GM18526 (cell line): ENCODE measurements around the gene GADD45G.

Experiments used
- POLR2A ChIP-seq: IDR thresholded peaks from 3 replicates; pipeline ENCODE4 v1.6.1; 2011; ENCODE audit not compliant: insufficient read length; ENCODE audit errors: extremely low read depth

The GADD45G gene

DNA sequence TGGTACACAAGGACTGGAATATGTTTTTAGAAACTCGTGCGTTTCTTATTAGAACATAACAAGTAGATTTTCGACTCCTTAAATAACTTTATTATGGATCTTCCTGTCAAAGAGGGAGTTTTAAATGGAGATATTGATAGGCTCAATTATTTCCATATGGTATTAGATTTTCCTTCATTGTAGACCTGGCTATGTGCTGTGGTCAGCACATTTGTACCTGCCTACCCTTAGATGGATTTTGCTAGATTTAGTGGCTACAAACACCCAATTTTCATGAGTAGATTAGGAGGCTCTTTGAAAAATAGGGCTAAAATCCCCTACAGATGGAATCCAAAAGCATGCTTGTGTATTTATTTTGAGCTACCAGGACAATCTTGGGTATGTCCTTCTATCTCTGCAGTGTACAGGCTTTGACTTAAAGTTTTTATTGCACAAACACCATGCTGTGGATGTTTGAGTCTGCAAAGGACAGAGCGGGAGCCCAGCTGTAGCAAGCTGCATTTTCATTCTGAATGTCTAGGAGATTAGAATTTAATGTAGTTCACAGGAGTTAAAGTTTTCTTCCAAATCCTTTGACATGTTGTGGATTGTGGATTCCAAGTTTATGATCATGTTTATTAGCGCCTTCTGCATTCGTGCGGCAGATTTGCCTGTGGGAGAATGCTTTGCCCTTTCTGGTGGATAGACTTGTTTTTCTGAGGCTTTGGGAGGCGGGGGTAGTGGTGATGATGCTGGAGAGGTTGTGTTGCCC lies 41.6 kb downstream of the GADD45G start:
- TF ChIP-seq POLR2A: no peak

DNA sequence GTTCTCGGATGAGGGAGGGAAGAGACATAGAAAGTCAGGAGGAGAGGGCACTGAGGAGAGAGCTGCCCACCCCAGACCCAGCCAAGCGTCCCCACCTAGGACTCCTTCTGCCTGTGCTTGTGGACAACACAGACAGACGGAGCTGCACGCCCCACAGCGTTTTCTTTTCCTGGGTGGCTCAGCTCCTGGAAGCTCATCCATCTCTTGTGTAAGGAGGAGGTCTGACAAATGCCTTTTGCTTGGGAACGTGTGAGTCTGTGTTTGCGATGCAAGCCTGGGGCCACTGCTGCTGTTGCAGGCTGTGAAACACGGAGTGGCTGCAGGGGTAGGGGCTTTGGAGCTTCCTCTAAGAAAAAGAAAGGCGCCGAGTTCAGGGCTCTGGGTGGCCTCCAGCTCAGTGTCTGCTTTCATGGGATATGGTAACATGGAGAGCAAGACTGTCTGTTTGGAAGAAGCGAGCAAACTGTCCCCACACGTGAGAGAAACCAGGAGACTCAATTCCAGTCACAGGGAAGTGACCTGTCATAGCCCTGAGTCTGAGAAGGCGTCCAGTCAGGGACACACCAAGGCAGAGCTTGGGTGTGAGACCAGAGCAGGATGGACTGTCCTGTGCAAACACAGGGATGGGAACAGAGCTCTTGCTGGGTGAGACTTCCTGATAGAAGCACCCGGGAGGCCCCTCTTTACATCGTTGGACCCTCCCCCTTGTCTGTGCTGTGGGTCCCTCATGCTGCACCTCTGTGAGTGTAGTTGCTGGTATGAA lies 42.7 kb downstream of the GADD45G start:
- no peak for TF ChIP-seq POLR2A

DNA sequence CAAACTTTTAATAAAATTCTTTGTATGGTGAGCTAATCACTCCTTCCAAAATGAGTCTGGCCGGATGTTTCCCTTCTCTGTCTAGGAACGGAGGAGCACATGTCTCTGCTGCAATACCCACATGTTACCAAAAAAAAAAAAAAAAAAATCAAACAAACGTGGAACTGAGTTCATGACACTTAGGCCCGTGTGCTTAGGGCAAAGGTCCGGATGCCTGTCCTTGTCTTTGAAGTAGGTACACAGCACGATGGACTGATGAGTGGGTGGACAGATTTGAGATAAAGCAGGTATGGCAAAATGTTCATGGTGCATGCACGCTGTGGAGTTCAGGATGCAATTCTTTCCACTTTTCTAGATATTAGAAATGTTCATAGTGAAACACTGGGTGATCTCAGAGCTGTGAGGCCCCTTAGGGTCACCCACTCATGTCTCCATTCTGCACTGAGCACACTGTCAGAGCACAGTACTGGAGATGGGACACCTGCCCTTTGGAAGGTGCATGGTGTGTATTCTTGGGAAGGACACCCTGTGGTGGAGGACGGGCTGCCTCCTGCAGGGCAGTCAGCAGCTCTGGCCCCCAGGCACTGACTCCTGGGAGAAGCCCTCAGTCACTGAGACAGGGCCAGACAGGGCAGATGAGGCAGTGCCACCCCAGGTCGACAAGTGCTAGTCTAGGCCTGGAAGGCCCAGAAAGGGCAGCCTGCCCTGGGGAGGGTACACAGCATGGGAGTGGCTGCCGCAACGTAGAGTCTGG lies 43.6 kb downstream of the GADD45G start:
- no peak for TF ChIP-seq POLR2A

DNA sequence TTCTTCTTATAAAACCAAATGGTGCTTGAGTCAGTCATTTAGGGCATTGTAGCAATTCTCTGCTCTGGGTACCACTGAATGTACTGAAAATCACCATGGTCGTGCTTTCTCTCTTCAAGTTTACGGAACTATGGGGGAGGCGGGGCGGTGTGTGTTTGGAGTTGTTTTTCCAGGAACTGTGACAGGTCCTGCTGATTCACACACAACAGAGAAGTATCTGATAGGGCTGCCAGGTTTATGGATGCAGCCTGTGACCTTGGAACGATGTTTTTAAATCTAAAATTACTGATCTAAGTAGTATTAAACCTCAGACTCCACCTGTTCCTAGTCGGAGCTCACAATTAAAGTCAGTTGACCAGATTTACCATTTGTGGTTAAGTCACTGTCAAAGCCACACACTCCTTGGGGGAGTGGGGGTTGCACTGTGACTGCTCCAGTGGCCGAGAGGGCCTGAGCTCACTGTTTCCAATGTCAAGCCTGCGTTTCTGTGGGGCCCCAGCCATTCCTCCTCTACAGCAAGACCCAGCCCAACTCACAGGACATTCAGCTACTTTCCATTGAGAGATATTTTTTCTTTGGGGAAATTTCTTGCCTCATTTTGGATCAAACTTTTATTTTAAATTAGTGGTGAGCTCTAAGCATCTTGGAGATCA lies 44.4 kb downstream of the GADD45G start:
- no peak for TF ChIP-seq POLR2A

DNA sequence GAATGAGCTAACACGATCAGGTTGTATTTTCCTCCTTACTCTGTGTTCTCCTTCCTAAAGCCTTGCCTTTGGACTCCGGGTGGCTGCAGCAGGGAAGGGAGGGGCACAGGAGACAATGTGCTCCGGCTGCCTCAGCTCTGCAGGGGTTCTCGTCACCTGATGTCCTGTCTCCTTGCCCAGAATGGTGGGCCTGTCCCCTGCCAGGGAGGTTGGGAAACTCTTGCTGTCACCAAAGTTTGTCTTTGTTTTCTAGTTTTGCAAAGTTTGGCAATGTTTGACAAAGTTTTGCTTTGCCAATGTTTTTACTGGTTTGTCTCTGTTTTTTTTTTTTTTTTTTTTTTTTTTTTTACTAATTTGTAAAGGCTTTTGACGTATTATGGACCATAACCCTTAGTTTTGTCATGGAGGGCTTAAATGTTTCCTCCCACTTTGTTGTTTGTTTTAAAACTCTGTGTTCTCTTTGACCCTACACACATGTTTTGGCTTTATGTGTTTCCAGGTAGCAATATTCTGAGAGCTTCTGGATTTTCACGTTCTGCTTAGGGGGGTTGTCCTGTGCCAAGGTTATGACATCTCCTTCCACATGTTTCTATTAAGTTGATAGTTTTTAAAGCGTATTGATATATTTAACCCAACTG lies 49.3 kb downstream of the GADD45G start:
- TF ChIP-seq POLR2A: no peak

DNA sequence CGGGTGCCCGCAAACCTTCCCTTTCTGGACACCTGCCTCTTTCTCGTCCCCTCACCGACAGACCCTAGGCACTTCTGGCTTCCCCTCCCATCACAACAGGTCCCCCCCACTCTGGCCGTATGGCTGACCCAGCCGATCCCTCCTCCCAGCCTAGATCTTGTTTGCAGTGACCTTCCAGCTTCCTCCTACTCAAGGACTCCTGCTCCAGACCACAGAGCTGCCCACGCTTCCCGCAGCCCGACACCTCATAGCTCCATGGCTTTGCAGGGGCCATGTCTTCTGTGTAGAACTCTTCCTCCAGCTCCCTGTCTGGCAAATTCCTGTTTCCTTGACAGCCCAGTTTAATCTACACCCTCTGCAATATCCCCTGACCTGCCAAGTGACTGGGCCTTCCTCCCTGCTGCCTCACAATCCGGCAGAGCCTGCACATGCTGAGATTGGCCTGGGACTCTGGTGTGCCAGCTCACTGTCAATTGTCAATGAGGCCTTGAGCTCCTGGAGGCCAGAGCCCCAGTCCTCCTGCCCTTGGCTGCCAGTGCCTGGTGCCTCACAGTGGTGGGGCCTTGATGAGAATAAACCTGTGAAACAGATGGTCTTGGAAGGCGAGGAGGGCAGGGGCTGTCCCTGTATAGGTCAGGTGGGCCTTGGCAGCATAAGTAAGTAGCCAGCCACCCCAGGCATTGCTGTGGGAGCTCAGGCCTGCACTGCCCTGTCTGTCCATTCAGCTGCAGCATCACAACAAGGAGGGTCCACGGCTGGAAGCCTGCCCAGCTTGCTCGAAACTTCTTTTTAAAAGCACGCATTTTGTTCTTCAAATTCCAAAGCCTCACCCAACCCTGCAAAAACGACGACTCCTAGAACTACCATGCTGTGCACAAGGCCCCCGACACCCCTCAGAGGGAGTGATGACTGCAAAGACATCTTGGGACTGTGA lies 50.5 kb downstream of the GADD45G start:
- no peak for TF ChIP-seq POLR2A
